GM12878 (cell line): ENCODE results near the gene SEMA7A. TPM values are rescaled to one million over a fixed set of nuclear protein-coding genes. Genes with fewer than 3 reads are reported as not detected.

ENCODE experiments used
- ATF7 ChIP-seq: fragments of 450-650 bp; IDR thresholded peaks from 2 replicates; pipeline ENCODE4 v1.6.1; 2016; ENCODE audit warnings: low read depth, mild to moderate bottlenecking
- HCFC1 ChIP-seq: fragments of 150-350 bp; IDR thresholded peaks from 2 replicates; pipeline ENCODE4 v1.6.1; 2014; ENCODE audit warnings: low read length
- IRF4 ChIP-seq: IDR thresholded peaks from 2 replicates; pipeline ENCODE4 v1.6.1; 2011; ENCODE audit warnings: low read depth, low read length
- KAT2A ChIP-seq: conservative IDR thresholded peaks from 2 replicates; pipeline ENCODE4 v1.6.1; 2011; ENCODE audit warnings: low read depth, low read length; ENCODE audit not compliant: control insufficient read depth
- NR2C1 ChIP-seq: fragments of 450-650 bp; IDR thresholded peaks from 2 replicates; pipeline ENCODE4 v1.6.1; 2017; ENCODE audit warnings: antibody characterized with exemption, mild to moderate bottlenecking, moderate library complexity
- POU2F2 ChIP-seq: IDR thresholded peaks from 3 replicates; pipeline ENCODE4 v1.6.1; 2011; ENCODE audit warnings: low read depth, mild to moderate bottlenecking, low read length, borderline replicate concordance
- RAD51 ChIP-seq: fragments of 450-650 bp; IDR thresholded peaks from 2 replicates; pipeline ENCODE4 v1.6.1; 2016; ENCODE audit warnings: moderate library complexity, mild to moderate bottlenecking, inconsistent platforms
- SP1 ChIP-seq: IDR thresholded peaks from one replicate; pipeline ENCODE4 v1.6.1; 2011; ENCODE audit warnings: low read depth, low read length
- SRF ChIP-seq, 2 experiments: IDR thresholded peaks; 2 replicates each; pipeline ENCODE4 v1.6.1; 2011; ENCODE audit warnings: low read depth in 2 of 2, low read length in 2 of 2, mild to moderate bottlenecking in 1 of 2, moderate library complexity in 1 of 2
- TCF12 ChIP-seq: IDR thresholded peaks from 2 replicates; pipeline ENCODE4 v1.6.1; 2011; ENCODE audit warnings: low read depth, mild to moderate bottlenecking, low read length
- YBX1 ChIP-seq: fragments of 450-650 bp; IDR thresholded peaks from 2 replicates; pipeline ENCODE4 v1.6.1; 2016; ENCODE audit warnings: antibody characterized with exemption
- YY1 ChIP-seq: IDR thresholded peaks from 2 replicates; pipeline ENCODE4 v1.6.1; 2011; ENCODE audit warnings: low read depth, mild to moderate bottlenecking, low read length
- polyA plus RNA-seq, 11 experiments: library from polyadenylated mRNA; depleted of rRNA in 4 of 11; unstranded in 6 of 11; stranded (reverse) in 5 of 11; fragments of >200 nt; fragmentation: Nextera tagmentation in 4 of 11; fragmentation: Illumina TruSeq in 1 of 11; extraction: Ambion mirVana in 4 of 11; extraction: Trizol in 1 of 11; gene quantifications; 1 replicate in 1 of 11; 2 replicates in 10 of 11; pipeline versions ENCODE4 v1.2.1 to v1.2.3, GENCODE V29; 2011 to 2016; ENCODE audit warnings: inconsistent platforms in 2 of 11, missing spikeins in 2 of 11, low read depth in 1 of 11
- total RNA-seq, 4 experiments: library from RNA; depleted of rRNA in 3 of 4; stranded (reverse); fragments of >200 nt in 3 of 4; fragmentation: Illumina TruSeq in 1 of 4; extraction: Trizol in 1 of 4; gene quantifications; 2 replicates each; pipeline versions ENCODE4 v1.2.1 to v1.2.3, GENCODE V29; 2013 to 2021
- TF ChIP-seq, protein P1 (sequence below): fragments of 450-650 bp; IDR thresholded peaks from 2 replicates; pipeline ENCODE4 v1.6.1; 2016; ENCODE audit warnings: mild to moderate bottlenecking, moderate library complexity, borderline replicate concordance
- TF ChIP-seq, protein P2 (sequence below): IDR thresholded peaks from 2 replicates; pipeline ENCODE4 v1.6.1; 2011; ENCODE audit warnings: mild to moderate bottlenecking, low read depth, low read length, moderate library complexity; ENCODE audit not compliant: insufficient replicate concordance
- TF ChIP-seq, protein P3 (sequence below): fragments of 450-650 bp; IDR thresholded peaks from 2 replicates; pipeline ENCODE4 v1.6.1; 2017; ENCODE audit warnings: antibody characterized with exemption, mild to moderate bottlenecking, moderate library complexity
- TF ChIP-seq, protein P4 (sequence below): fragments of 450-650 bp; IDR thresholded peaks from 2 replicates; pipeline ENCODE4 v1.6.1; 2018; ENCODE audit warnings: mild to moderate bottlenecking, low read depth, moderate library complexity; ENCODE audit not compliant: partially characterized antibody
- TF ChIP-seq, protein P5 (sequence below): fragments of 450-650 bp; conservative IDR thresholded peaks from 2 replicates; pipeline ENCODE4 v1.6.1; 2017; ENCODE audit warnings: mild to moderate bottlenecking, moderate library complexity

The SEMA7A gene
- total and polyA plus RNA-seq, 10 of the 15 experiments (the other 5 are each of a cell fraction or from before 2014, with no cell fraction given) = 0.08 to 112 (median 53.5) TPM

DNA sequence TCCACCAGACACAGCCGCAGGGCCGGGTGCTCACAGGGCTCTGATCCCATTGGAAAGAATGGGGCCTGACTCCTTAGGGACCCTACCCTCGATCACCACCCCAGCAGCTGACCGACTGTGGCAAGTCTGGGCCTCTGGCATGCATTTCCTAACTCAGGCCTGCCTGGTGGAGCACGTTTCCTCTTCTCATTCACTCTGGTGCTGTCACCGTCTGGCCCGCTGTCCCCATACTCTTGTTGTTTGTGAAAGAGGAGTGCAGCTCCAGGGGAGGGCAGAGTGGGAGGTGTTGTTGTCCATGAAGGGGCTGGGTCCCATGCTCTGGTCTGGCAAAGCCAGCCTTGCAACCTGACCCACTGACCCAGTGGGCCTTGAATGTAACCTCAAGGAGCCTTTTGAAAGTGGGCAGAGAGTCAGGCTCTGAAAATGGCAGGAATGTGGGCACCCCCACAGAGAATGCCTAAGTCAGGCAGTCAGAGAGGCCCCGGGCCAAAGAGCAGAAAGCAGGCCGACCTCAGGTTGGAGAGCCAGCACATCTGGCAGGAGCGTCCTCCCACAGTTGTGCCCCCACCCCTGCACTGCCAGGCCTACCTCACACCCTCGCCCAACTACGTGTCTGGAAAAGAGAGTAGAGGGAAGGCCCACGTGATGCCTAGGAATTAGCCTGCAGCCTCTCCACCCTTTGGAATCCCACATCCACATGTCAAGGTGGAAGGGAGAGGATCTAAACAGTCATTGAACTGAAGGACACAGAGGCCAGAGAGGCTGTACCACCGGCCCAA is 10.9 kb downstream of the SEMA7A start (continued):
- TF ChIP-seq, protein P1, sequence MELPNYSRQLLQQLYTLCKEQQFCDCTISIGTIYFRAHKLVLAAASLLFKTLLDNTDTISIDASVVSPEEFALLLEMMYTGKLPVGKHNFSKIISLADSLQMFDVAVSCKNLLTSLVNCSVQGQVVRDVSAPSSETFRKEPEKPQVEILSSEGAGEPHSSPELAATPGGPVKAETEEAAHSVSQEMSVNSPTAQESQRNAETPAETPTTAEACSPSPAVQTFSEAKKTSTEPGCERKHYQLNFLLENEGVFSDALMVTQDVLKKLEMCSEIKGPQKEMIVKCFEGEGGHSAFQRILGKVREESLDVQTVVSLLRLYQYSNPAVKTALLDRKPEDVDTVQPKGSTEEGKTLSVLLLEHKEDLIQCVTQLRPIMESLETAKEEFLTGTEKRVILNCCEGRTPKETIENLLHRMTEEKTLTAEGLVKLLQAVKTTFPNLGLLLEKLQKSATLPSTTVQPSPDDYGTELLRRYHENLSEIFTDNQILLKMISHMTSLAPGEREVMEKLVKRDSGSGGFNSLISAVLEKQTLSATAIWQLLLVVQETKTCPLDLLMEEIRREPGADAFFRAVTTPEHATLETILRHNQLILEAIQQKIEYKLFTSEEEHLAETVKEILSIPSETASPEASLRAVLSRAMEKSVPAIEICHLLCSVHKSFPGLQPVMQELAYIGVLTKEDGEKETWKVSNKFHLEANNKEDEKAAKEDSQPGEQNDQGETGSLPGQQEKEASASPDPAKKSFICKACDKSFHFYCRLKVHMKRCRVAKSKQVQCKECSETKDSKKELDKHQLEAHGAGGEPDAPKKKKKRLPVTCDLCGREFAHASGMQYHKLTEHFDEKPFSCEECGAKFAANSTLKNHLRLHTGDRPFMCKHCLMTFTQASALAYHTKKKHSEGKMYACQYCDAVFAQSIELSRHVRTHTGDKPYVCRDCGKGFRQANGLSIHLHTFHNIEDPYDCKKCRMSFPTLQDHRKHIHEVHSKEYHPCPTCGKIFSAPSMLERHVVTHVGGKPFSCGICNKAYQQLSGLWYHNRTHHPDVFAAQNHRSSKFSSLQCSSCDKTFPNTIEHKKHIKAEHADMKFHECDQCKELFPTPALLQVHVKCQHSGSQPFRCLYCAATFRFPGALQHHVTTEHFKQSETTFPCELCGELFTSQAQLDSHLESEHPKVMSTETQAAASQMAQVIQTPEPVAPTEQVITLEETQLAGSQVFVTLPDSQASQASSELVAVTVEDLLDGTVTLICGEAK = no peak
- no peak for TF ChIP-seq TCF12
- no peak for TF ChIP-seq YY1
- TF ChIP-seq, protein P2, sequence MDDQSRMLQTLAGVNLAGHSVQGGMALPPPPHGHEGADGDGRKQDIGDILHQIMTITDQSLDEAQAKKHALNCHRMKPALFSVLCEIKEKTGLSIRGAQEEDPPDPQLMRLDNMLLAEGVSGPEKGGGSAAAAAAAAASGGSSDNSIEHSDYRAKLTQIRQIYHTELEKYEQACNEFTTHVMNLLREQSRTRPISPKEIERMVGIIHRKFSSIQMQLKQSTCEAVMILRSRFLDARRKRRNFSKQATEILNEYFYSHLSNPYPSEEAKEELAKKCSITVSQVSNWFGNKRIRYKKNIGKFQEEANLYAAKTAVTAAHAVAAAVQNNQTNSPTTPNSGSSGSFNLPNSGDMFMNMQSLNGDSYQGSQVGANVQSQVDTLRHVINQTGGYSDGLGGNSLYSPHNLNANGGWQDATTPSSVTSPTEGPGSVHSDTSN = no peak
- TF ChIP-seq, protein P3, sequence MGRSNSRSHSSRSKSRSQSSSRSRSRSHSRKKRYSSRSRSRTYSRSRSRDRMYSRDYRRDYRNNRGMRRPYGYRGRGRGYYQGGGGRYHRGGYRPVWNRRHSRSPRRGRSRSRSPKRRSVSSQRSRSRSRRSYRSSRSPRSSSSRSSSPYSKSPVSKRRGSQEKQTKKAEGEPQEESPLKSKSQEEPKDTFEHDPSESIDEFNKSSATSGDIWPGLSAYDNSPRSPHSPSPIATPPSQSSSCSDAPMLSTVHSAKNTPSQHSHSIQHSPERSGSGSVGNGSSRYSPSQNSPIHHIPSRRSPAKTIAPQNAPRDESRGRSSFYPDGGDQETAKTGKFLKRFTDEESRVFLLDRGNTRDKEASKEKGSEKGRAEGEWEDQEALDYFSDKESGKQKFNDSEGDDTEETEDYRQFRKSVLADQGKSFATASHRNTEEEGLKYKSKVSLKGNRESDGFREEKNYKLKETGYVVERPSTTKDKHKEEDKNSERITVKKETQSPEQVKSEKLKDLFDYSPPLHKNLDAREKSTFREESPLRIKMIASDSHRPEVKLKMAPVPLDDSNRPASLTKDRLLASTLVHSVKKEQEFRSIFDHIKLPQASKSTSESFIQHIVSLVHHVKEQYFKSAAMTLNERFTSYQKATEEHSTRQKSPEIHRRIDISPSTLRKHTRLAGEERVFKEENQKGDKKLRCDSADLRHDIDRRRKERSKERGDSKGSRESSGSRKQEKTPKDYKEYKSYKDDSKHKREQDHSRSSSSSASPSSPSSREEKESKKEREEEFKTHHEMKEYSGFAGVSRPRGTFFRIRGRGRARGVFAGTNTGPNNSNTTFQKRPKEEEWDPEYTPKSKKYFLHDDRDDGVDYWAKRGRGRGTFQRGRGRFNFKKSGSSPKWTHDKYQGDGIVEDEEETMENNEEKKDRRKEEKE = no peak
- no peak for TF ChIP-seq HCFC1
- TF ChIP-seq POU2F2 = no peak
- TF ChIP-seq ATF7 = 0 out of 2 replicates have a peak, but pooled peaks have one; percentile 21
- no peak for TF ChIP-seq NR2C1
- TF ChIP-seq YBX1 = no peak
- TF ChIP-seq SRF (IDR thresholded peaks at IDR 0.05; ENCODE audit: low read depth in 2 of 2, low read length in 2 of 2) = no peak
- TF ChIP-seq, protein P4, sequence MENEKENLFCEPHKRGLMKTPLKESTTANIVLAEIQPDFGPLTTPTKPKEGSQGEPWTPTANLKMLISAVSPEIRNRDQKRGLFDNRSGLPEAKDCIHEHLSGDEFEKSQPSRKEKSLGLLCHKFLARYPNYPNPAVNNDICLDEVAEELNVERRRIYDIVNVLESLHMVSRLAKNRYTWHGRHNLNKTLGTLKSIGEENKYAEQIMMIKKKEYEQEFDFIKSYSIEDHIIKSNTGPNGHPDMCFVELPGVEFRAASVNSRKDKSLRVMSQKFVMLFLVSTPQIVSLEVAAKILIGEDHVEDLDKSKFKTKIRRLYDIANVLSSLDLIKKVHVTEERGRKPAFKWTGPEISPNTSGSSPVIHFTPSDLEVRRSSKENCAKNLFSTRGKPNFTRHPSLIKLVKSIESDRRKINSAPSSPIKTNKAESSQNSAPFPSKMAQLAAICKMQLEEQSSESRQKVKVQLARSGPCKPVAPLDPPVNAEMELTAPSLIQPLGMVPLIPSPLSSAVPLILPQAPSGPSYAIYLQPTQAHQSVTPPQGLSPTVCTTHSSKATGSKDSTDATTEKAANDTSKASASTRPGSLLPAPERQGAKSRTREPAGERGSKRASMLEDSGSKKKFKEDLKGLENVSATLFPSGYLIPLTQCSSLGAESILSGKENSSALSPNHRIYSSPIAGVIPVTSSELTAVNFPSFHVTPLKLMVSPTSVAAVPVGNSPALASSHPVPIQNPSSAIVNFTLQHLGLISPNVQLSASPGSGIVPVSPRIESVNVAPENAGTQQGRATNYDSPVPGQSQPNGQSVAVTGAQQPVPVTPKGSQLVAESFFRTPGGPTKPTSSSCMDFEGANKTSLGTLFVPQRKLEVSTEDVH = no peak
- TF ChIP-seq KAT2A = no peak
- TF ChIP-seq, protein P5, sequence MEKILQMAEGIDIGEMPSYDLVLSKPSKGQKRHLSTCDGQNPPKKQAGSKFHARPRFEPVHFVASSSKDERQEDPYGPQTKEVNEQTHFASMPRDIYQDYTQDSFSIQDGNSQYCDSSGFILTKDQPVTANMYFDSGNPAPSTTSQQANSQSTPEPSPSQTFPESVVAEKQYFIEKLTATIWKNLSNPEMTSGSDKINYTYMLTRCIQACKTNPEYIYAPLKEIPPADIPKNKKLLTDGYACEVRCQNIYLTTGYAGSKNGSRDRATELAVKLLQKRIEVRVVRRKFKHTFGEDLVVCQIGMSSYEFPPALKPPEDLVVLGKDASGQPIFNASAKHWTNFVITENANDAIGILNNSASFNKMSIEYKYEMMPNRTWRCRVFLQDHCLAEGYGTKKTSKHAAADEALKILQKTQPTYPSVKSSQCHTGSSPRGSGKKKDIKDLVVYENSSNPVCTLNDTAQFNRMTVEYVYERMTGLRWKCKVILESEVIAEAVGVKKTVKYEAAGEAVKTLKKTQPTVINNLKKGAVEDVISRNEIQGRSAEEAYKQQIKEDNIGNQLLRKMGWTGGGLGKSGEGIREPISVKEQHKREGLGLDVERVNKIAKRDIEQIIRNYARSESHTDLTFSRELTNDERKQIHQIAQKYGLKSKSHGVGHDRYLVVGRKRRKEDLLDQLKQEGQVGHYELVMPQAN = no peak
- no peak for TF ChIP-seq IRF4
- no peak for TF ChIP-seq RAD51
- TF ChIP-seq SP1 = no peak
